OCI-LY7 (cell line): ENCODE results near the gene NCAM1.

ENCODE experiments used
- CTCF ChIP-seq: fragments of 200-600 bp; sonication (generic); conservative IDR thresholded peaks from 2 replicates; pipeline ENCODE4 v1.5.1; 2014; ENCODE audit warnings: mild to moderate bottlenecking, antibody characterized with exemption, low read length, moderate library complexity, mixed read lengths
- EZH2phosphoT487 ChIP-seq: fragments of 200-600 bp; sonication (generic); IDR thresholded peaks from 2 replicates; pipeline ENCODE4 v1.6.1; 2018; ENCODE audit warnings: low read depth, borderline replicate concordance, mild to moderate bottlenecking, mixed run types, antibody characterized with exemption, low read length, moderate library complexity, mixed read lengths

GRCh38 chr11:113269096-113269495, 307.9 kb downstream of the NCAM1 start:
- TF ChIP-seq CTCF = no peak
- no peak for TF ChIP-seq EZH2phosphoT487
